WTC11 (cell line): ENCODE measurements around the gene SNTN.

Experiments
- CTCF ChIP-seq: fragments of 200-600 bp; IDR thresholded peaks from 2 replicates; pipeline ENCODE4 v1.8.0; 2022; ENCODE audit warnings: antibody characterized with exemption
- ESRRA ChIP-seq: sonication (generic); formaldehyde crosslinking; IDR thresholded peaks from 2 replicates; pipeline ENCODE4 v1.8.1; 2022; ENCODE audit warnings: mild to moderate bottlenecking, missing genetic modification reagents, borderline replicate concordance
- FOXP1 ChIP-seq: sonication (generic); formaldehyde crosslinking; IDR thresholded peaks from 2 replicates; pipeline ENCODE4 v1.8.0; 2022; ENCODE audit warnings: missing genetic modification reagents, mild to moderate bottlenecking, moderate library complexity, borderline replicate concordance
- HMGXB4 ChIP-seq: sonication (generic); formaldehyde crosslinking; IDR thresholded peaks from 2 replicates; pipeline ENCODE4 v1.8.1; 2023; ENCODE audit warnings: mild to moderate bottlenecking, moderate library complexity, missing genetic modification reagents
- MAX ChIP-seq: sonication (generic); formaldehyde crosslinking; IDR thresholded peaks from 2 replicates; pipeline ENCODE4 v1.8.0; 2022; ENCODE audit warnings: mild to moderate bottlenecking, missing genetic modification reagents
- MXD4 ChIP-seq: fragments of 250-450 bp; sonication (Bioruptor Pico); IDR thresholded peaks from 2 replicates; pipeline ENCODE4 v1.8.0; 2021; ENCODE audit warnings: mild to moderate bottlenecking, moderate library complexity, borderline replicate concordance
- ZNF232 ChIP-seq: sonication (generic); formaldehyde crosslinking; IDR thresholded peaks from 2 replicates; pipeline ENCODE4 v1.8.0; 2022; ENCODE audit warnings: mild to moderate bottlenecking, missing genetic modification reagents
- ZNF425 ChIP-seq: fragments of 250-450 bp; sonication (Bioruptor Pico); conservative IDR thresholded peaks from 2 replicates; pipeline ENCODE4 v1.9.0; 2021; ENCODE audit warnings: mild to moderate bottlenecking
- ZNF671 ChIP-seq: fragments of 250-450 bp; sonication (Bioruptor Pico); IDR thresholded peaks from 2 replicates; pipeline ENCODE4 v1.8.0; 2021; ENCODE audit warnings: mild to moderate bottlenecking

- TF ChIP-seq ESRRA (CRISPR knock-in tag) = no peak
- no peak for TF ChIP-seq MXD4
- TF ChIP-seq HMGXB4 (CRISPR knock-in tag) = no peak
- TF ChIP-seq ZNF425 (CRISPR knock-in tag) = no peak
- TF ChIP-seq MAX (CRISPR knock-in tag) = no peak
- TF ChIP-seq ZNF671 (CRISPR knock-in tag) = no peak
- no peak for TF ChIP-seq ZNF232 (CRISPR knock-in tag)
- no peak for TF ChIP-seq CTCF
- TF ChIP-seq FOXP1 (CRISPR knock-in tag) = no peak
Measured at GRCh38 chr3:63693351-63693750, 40.9 kb downstream of the SNTN start.
